ENCODE data around the gene CREG2.

Gene CREG2

DNA sequence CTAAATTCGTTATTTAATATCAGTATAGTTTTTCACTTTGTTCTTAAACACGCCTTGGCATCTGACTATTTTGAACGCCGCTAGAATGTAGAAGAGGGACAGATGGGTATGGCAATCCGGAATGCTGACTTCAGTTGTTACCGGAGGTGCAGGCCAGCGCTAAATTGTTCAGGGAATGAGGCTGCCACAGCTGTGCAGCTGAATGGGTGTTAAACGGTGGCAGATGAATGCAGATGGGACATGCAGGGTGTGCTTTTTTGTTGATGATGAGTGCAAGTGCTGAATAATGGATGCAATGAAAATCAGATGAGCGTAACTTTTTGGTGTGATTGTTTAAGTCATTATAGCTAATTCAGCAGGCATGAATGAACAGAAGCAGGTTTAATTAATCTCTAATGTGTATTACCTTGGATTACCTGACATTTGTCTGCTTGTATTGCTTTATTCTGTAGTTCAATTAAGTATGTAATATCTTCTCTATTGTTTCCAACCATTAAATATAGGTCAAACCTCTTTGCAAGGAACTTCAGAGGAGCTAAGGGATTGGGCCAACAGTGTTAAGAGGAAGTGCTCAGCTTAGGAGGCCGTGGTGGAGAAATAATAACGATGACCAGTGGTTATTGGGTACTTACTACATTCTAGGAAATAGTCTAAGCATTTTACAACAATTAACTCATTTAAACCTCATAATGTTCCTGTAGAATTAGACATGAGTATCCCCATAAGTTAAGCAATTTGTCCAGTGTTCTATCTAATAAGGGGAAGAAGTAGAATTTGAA, 11.9 kb upstream of the CREG2 start:
- TF ChIP-seq POLR2AphosphoS5 (IDR thresholded peaks at IDR 0.05; ENCODE audit: low read depth, low read length) (no peak), TAF1 (IDR thresholded peaks at IDR 0.05; ENCODE audit: borderline replicate concordance, insufficient read depth, low read length) (no peak)
- TF ChIP-seq, protein P1, sequence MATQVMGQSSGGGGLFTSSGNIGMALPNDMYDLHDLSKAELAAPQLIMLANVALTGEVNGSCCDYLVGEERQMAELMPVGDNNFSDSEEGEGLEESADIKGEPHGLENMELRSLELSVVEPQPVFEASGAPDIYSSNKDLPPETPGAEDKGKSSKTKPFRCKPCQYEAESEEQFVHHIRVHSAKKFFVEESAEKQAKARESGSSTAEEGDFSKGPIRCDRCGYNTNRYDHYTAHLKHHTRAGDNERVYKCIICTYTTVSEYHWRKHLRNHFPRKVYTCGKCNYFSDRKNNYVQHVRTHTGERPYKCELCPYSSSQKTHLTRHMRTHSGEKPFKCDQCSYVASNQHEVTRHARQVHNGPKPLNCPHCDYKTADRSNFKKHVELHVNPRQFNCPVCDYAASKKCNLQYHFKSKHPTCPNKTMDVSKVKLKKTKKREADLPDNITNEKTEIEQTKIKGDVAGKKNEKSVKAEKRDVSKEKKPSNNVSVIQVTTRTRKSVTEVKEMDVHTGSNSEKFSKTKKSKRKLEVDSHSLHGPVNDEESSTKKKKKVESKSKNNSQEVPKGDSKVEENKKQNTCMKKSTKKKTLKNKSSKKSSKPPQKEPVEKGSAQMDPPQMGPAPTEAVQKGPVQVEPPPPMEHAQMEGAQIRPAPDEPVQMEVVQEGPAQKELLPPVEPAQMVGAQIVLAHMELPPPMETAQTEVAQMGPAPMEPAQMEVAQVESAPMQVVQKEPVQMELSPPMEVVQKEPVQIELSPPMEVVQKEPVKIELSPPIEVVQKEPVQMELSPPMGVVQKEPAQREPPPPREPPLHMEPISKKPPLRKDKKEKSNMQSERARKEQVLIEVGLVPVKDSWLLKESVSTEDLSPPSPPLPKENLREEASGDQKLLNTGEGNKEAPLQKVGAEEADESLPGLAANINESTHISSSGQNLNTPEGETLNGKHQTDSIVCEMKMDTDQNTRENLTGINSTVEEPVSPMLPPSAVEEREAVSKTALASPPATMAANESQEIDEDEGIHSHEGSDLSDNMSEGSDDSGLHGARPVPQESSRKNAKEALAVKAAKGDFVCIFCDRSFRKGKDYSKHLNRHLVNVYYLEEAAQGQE (IDR thresholded peaks at IDR 0.05; ENCODE audit: insufficient read depth in 1 of 2, low read depth in 2 of 2, low read length in 2 of 2) = no peak

DNA sequence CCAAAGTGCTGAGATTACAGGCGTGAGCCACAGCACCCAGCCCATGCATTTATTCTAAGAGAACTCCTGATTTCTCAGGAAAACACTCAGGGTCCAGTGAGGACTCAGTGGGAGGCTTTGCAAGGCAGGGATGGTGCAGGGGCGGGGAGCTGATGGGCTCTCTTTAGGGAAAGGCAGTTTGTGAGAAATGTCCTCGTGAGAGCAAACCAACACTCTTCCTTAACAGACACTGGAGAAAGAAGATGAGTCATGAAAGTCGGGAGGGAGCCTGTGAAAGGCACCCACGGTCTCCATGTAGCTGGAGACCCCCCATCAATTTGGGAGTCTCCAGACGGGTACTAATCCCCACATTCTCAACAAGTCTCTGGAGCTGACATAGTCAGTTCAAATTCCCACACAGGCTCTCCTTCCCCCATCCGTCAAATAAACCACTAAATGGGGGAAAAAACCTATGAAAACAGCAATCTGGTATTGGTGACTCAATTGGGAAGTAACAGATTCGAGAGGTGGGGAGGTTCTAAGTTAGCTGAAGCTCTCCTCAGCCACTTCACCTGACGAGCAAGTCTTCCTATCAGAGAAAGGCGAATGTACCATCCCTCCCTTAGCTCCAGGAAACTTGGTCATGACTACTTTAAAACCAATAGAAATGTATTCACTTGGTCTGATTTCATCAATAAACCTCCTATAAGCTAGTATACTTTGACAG, 11.0 kb upstream of the CREG2 start:
- TF ChIP-seq TAF1 (IDR thresholded peaks at IDR 0.05; ENCODE audit: borderline replicate concordance, insufficient read depth, low read length) (no peak), SIN3A (IDR thresholded peaks at IDR 0.05; ENCODE audit: borderline replicate concordance, insufficient read depth, low read length) (no peak), FOXP2 (optimal IDR thresholded peaks at IDR 0.05; ENCODE audit: borderline replicate concordance, extremely low read depth, extremely low read length, insufficient read depth) (no peak)

GRCh38 chr2:101396316-101396717, 9.0 kb upstream of the CREG2 start:
- TF ChIP-seq SIN3A (IDR thresholded peaks at IDR 0.05; ENCODE audit: borderline replicate concordance, insufficient read depth, low read length) = no peak
- TF ChIP-seq FOXP2 (optimal IDR thresholded peaks at IDR 0.05; ENCODE audit: borderline replicate concordance, extremely low read depth, extremely low read length, insufficient read depth) = no peak
- no peak for TF ChIP-seq POLR2AphosphoS5 (IDR thresholded peaks at IDR 0.05; ENCODE audit: low read depth, low read length)
- TF ChIP-seq TAF1 (IDR thresholded peaks at IDR 0.05; ENCODE audit: borderline replicate concordance, insufficient read depth, low read length) = no peak
- TF ChIP-seq, protein P1 (IDR thresholded peaks at IDR 0.05; ENCODE audit: insufficient read depth in 1 of 2, low read depth in 2 of 2, low read length in 2 of 2) = no peak

DNA sequence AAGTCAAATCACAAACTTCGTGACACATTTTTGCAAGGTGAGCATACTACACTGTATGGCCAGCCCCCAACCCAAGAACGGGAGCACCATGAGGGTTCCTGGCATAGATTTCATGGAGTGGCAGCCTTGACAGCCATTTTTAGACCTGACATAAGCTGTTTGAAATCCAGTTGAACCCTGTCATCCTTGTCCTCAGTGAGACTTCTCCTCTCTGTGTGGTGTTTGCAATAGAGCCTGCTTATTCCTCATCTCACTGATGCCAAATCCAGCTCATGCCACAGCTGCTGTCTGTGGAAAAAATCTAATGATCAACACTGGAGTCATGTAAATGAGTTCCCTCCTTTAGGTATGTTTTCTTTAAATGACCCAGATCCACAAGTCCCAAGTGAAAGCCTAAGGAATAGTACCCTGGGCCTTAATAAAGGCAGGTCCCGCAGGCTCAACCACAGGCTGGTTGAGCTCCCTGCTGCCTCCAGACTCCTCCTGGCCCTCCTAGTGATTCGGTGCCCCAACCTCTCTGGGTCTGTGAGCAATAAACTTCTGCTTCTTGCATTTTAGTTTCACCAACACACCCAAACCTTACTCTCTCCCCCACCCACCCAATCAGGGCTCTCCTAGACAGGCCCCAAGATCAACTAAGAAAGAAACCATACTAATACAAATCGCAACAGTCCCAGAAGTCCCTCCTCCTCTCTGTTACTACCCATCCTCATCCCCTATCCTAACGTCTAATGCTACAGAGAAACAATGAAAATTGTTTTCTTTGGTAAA, 8.4 kb upstream of the CREG2 start:
- TF ChIP-seq POLR2AphosphoS5 (IDR thresholded peaks at IDR 0.05; ENCODE audit: low read depth, low read length) = no peak
- no peak for TF ChIP-seq SIN3A (IDR thresholded peaks at IDR 0.05; ENCODE audit: borderline replicate concordance, insufficient read depth, low read length)
- TF ChIP-seq FOXP2 (optimal IDR thresholded peaks at IDR 0.05; ENCODE audit: borderline replicate concordance, extremely low read depth, extremely low read length, insufficient read depth) = no peak

DNA sequence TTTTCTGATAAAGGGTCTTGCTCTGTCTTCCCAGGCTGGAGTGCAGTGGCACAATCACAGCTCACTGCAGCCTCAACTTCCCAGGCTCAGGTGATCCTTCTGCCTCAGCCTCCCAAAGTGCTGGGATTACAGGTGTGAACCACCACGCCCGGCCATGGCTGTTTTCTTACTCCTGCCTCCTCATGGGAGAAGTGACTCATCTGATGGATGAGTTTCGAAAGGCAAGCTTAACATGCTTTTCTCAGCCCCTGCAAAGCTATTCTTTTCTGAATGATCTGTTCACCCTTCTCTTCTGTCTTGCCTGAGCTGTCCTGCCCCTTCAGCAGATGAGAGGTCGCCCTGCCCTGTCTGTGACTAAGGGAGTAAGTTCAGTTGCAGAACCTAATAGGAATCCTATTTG, 929 bp upstream of the CREG2 start:
- no peak for TF ChIP-seq TAF1 (IDR thresholded peaks at IDR 0.05; ENCODE audit: borderline replicate concordance, insufficient read depth, low read length)
- no peak for TF ChIP-seq SIN3A (IDR thresholded peaks at IDR 0.05; ENCODE audit: borderline replicate concordance, insufficient read depth, low read length)
- TF ChIP-seq POLR2AphosphoS5 (IDR thresholded peaks at IDR 0.05; ENCODE audit: low read depth, low read length) = no peak
- TF ChIP-seq FOXP2 (optimal IDR thresholded peaks at IDR 0.05; ENCODE audit: borderline replicate concordance, extremely low read depth, extremely low read length, insufficient read depth) = no peak
- TF ChIP-seq, protein P1 (IDR thresholded peaks at IDR 0.05; ENCODE audit: insufficient read depth in 1 of 2, low read depth in 2 of 2, low read length in 2 of 2) = no peak
